T-helper 2 cell treated with Interferon-gamma antibody and Interleukin-4, amounts not matched to agents 5 μg/mL and 100 μg/mL, for 36 hours (primary cell): ENCODE data around the gene ZCCHC3.
A peak's percentile ranks its signal among the peaks of the same experiment; 100 is the strongest.
"Not testable (repeated sequence)": the region's sequence is repeated elsewhere in the genome, so short reads cannot be mapped to it uniquely, and the experiment has no call there.

Source experiments
- DNase-seq: peaks from one replicate; pipeline ENCODE4 v3.0.0; 2021; ENCODE audit warnings: low spot score
- H3K27ac Mint-ChIP-seq: one replicate; pipeline ENCODE4 v1.8.0; 2021; ENCODE audit warnings: mild to moderate bottlenecking, mixed read lengths
- H3K27me3 Mint-ChIP-seq: one replicate; pipeline ENCODE4 v1.8.0; 2021; ENCODE audit warnings: low read depth, mixed read lengths
- H3K36me3 Mint-ChIP-seq: one replicate; pipeline ENCODE4 v1.8.0; 2021; ENCODE audit warnings: low read depth, mixed read lengths
- H3K4me1 Mint-ChIP-seq: one replicate; pipeline ENCODE4 v1.8.0; 2021; ENCODE audit warnings: low read depth, mixed read lengths
- H3K4me3 Mint-ChIP-seq: one replicate; pipeline ENCODE4 v1.8.0; 2022; ENCODE audit warnings: mild to moderate bottlenecking, moderate library complexity, mixed read lengths
- H3K9me3 Mint-ChIP-seq: one replicate; pipeline ENCODE4 v1.8.0; 2021; ENCODE audit warnings: mixed read lengths

The ZCCHC3 gene

GRCh38 chr20:329851-330232 lies 32.5 kb downstream of the ZCCHC3 start:
- Mint-ChIP-seq H3K9me3 (no peaks in the 10 kb centered on the region), H3K27ac (no peak overlapping the region), H3K27me3 (no peaks in the 10 kb centered on the region), H3K4me3 (no peak overlapping the region), H3K36me3 (peaks cover 1% of the 10 kb centered on the region), H3K4me1 (peaks cover 14% of the 10 kb centered on the region)
- no peak for DNase-seq

- H3K27ac Mint-ChIP-seq, result no peak overlapping the region
- H3K4me3 Mint-ChIP-seq, result no peak overlapping the region
- peak; percentile 56 for DNase-seq
- no peaks in the 10 kb centered on the region for H3K27me3 Mint-ChIP-seq
- H3K9me3 Mint-ChIP-seq, result no peaks in the 10 kb centered on the region
- H3K4me1 Mint-ChIP-seq, result peaks cover 12% of the 10 kb centered on the region
- peaks cover 1% of the 10 kb centered on the region for H3K36me3 Mint-ChIP-seq
These were observed 33.1 kb downstream of the ZCCHC3 start for GRCh38 chr20:330233-331149.

- Mint-ChIP-seq H3K36me3 (no peaks in the 10 kb centered on the region), H3K9me3 (no peaks in the 10 kb centered on the region), H3K4me1 (peaks cover 2% of the 10 kb centered on the region), H3K4me3 (no peak overlapping the region), H3K27ac (no peak overlapping the region), H3K27me3 (no peaks in the 10 kb centered on the region)
- no peak for DNase-seq
These were observed 37.2 kb downstream of the ZCCHC3 start for GRCh38 chr20:334578-334977.

GRCh38 chr20:336040-336439 lies 38.7 kb downstream of the ZCCHC3 start:
- not testable (repeated sequence) for H3K27ac Mint-ChIP-seq, H3K27me3 Mint-ChIP-seq, H3K9me3 Mint-ChIP-seq

GRCh38 chr20:341682-342081 lies 44.3 kb downstream of the ZCCHC3 start:
- no peak for DNase-seq
- Mint-ChIP-seq H3K4me3 (no peak overlapping the region), H3K27ac (no peak overlapping the region), H3K27me3 (peaks cover 3% of the 10 kb centered on the region), H3K9me3 (no peaks in the 10 kb centered on the region), H3K4me1 (peaks cover 6% of the 10 kb centered on the region), H3K36me3 (no peaks in the 10 kb centered on the region)

More at GRCh38 chr20:336040-336439, 38.7 kb downstream of the ZCCHC3 start:
- DNase-seq, H3K4me1 Mint-ChIP-seq, H3K36me3 Mint-ChIP-seq, H3K4me3 Mint-ChIP-seq: not testable (repeated sequence)

- Mint-ChIP-seq H3K4me3 (no peak overlapping the region), H3K27me3 (peaks cover 3% of the 10 kb centered on the region), H3K27ac (no peak overlapping the region), H3K36me3 (no peaks in the 10 kb centered on the region), H3K9me3 (no peaks in the 10 kb centered on the region), H3K4me1 (peaks cover 6% of the 10 kb centered on the region)
- no peak for DNase-seq
These were observed 45.7 kb downstream of the ZCCHC3 start for GRCh38 chr20:343107-343506.

- no peaks in the 10 kb centered on the region for H3K9me3 Mint-ChIP-seq
- no peaks in the 10 kb centered on the region for H3K36me3 Mint-ChIP-seq
- H3K4me1 Mint-ChIP-seq, result peaks cover 16% of the 10 kb centered on the region
- peak overlapping the region; percentile 58 for H3K4me3 Mint-ChIP-seq
- peak overlapping the region; percentile 24 for H3K27ac Mint-ChIP-seq
- no peak for DNase-seq
- peaks cover 3% of the 10 kb centered on the region for H3K27me3 Mint-ChIP-seq
These were observed 48.8 kb downstream of the ZCCHC3 start for GRCh38 chr20:346033-346639.

- Mint-ChIP-seq H3K9me3 (no peaks in the 10 kb centered on the region), H3K36me3 (no peaks in the 10 kb centered on the region), H3K27me3 (peaks cover 3% of the 10 kb centered on the region), H3K4me3 (peak within 1 kb of the TSS; percentile 93), H3K4me1 (peaks cover 18% of the 10 kb centered on the region), H3K27ac (peak within 1 kb of the TSS; percentile 62)
- no peak for DNase-seq
These were observed 49.4 kb downstream of the ZCCHC3 start, which contains the start of gene NRSN2 for GRCh38 chr20:346640-347316. TSS of gene NRSN2 (plus strand) at chr20:347111. CDS start at chr20:349644, 2,533 bp downstream.

GRCh38 chr20:347317-347639 lies 49.9 kb downstream of the ZCCHC3 start:
- DNase-seq, result no peak
- H3K27ac Mint-ChIP-seq, result no peak overlapping the region
- no peaks in the 10 kb centered on the region for H3K9me3 Mint-ChIP-seq
- no peaks in the 10 kb centered on the region for H3K36me3 Mint-ChIP-seq
- H3K4me3 Mint-ChIP-seq, result peak overlapping the region; percentile 93
- peaks cover 3% of the 10 kb centered on the region for H3K27me3 Mint-ChIP-seq
- peaks cover 22% of the 10 kb centered on the region for H3K4me1 Mint-ChIP-seq

GRCh38 chr20:347640-348484 lies 50.5 kb downstream of the ZCCHC3 start:
- Mint-ChIP-seq H3K27ac (peak overlapping the region; percentile 92), H3K27me3 (peaks cover 3% of the 10 kb centered on the region), H3K9me3 (no peaks in the 10 kb centered on the region), H3K4me1 (peaks cover 22% of the 10 kb centered on the region), H3K4me3 (peak overlapping the region; percentile 93), H3K36me3 (no peaks in the 10 kb centered on the region)
- peak; percentile 68 for DNase-seq

- no peak overlapping the region for H3K4me3 Mint-ChIP-seq
- H3K36me3 Mint-ChIP-seq, result no peaks in the 10 kb centered on the region
- DNase-seq, result no peak
- no peak overlapping the region for H3K27ac Mint-ChIP-seq
- H3K4me1 Mint-ChIP-seq, result peaks cover 22% of the 10 kb centered on the region
- H3K27me3 Mint-ChIP-seq, result peaks cover 3% of the 10 kb centered on the region
- H3K9me3 Mint-ChIP-seq, result no peaks in the 10 kb centered on the region
These were observed 51.8 kb downstream of the ZCCHC3 start for GRCh38 chr20:348972-349841.
